Esophagus squamous epithelium (tissue), 4 donors: Measurements from ENCODE around the gene ALOXE3.

Experiments
- POLR2A ChIP-seq, 4 donors: fragments of 450-650 bp; IDR thresholded peaks; one replicate each; pipeline ENCODE4 v1.6.1; 2017; ENCODE audit warnings: antibody characterized with exemption in 4 of 4, mild to moderate bottlenecking in 4 of 4, moderate library complexity in 3 of 4
- TF ChIP-seq, protein P1 (sequence below), 6 experiments: fragments of 450-650 bp in 4 of 6; fragments of 200-600 bp in 2 of 6; sonication (generic) in 2 of 6; IDR thresholded peaks; one replicate each; pipeline ENCODE4 v1.5.1; 2016 to 2019; ENCODE audit warnings: antibody characterized with exemption in 6 of 6, mild to moderate bottlenecking in 4 of 6, moderate library complexity in 4 of 6

DNA sequence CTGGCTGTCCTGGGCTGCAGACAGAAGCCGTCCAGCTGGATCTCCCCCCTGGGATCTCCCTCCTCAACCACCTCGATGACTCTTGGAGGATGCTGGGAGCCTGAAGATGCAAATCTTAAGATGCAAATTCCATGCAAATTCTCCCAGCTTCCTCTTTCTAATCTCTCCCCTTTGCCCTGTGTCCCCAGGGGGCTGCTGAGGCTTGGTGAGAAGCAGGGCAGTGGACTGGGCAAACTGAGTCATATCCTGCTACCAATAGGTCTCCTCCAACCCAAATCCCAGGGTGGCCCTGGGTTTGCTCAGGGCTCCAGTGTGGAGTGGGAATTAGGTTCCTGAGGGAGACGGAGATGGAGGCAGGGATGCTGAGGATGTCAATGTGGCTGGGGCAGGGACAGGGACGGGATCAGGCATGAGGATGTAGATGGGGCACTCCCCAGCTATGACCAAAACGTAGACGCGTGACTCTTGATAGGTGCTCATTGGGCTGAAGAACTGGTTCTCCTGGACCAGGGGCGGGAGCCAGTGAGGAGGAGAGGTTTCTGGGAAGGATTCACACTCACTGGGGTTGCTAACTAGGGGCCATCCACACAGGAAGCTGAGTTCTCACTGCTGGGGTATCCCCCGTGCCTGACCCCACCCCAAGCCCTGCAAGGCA, 27.2 kb downstream of the ALOXE3 start:
- TF ChIP-seq, protein P1, sequence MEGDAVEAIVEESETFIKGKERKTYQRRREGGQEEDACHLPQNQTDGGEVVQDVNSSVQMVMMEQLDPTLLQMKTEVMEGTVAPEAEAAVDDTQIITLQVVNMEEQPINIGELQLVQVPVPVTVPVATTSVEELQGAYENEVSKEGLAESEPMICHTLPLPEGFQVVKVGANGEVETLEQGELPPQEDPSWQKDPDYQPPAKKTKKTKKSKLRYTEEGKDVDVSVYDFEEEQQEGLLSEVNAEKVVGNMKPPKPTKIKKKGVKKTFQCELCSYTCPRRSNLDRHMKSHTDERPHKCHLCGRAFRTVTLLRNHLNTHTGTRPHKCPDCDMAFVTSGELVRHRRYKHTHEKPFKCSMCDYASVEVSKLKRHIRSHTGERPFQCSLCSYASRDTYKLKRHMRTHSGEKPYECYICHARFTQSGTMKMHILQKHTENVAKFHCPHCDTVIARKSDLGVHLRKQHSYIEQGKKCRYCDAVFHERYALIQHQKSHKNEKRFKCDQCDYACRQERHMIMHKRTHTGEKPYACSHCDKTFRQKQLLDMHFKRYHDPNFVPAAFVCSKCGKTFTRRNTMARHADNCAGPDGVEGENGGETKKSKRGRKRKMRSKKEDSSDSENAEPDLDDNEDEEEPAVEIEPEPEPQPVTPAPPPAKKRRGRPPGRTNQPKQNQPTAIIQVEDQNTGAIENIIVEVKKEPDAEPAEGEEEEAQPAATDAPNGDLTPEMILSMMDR (IDR thresholded peaks at IDR 0.05): no peak
- TF ChIP-seq POLR2A (IDR thresholded peaks at IDR 0.05): no peak
